ENCODE measurements around the gene MMP2.

- TF ChIP-seq POLR2A (IDR thresholded peaks at IDR 0.05) (no peak), CTCF (IDR thresholded peaks at IDR 0.05) (no peak)
Measured at GRCh38 chr16:55490301-55490700, 11.3 kb downstream of the MMP2 start.
